ENCODE results near the gene CH25H. TPM values are rescaled to one million over a fixed set of nuclear protein-coding genes. Genes with fewer than 3 reads are reported as not detected.

CH25H gene
- total RNA-seq, 1 experiment from 2014 or later, result 1.0 TPM

DNA sequence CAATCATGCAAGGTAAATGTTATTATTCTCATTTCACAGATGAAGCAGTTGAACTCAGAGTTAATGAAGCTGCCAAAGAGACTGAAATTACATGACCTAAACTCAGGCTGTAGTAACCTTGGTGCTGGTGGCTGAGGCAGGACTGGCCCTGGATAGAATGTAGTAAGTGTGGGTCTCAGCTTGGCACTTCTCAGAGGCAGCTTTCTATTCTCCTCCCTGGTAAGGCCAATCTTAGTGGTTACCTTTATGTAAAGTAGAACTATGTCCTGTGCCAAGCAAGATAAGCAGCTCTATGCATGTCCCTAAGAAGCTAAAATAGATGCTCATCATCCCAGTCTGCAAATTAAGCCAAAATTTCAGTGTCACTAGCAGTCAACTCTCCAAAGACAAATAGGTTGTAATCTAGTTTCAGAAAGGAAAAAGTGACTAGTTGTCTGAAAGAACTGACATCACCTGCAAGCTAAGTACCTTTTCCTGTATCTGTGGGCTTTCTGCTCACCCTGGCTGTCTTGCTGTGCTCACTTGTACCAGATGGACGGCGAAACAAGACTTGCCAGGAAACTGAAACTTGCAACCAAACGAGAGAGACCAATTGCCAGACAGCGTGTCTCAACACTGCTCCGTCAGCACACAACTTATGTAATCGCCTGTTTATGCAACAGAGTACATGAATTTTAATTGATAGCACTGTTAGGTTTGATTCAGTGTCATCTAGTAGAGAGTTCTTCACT is 43.7 kb downstream of the CH25H start:
- Mint-ChIP-seq H3K36me3 (ENCODE audit: insufficient read depth in 1 of 3, low read depth in 3 of 3) (no peaks in the 10 kb centered on the region), H3K27ac (no peak overlapping the region), H3K9me3 (no peaks in the 10 kb centered on the region), H3K4me3 (no peak overlapping the region), H3K27me3 (ENCODE audit: low read depth) (no peaks in the 10 kb centered on the region; the same call in 1 of the 2 replicates), H3K4me1 (no peaks in the 10 kb centered on the region)
- Histone ChIP-seq H3K4me1 (ENCODE audit: insufficient read depth, low read length) (no peaks in the 10 kb centered on the region), H3K23me2 (ENCODE audit: insufficient read length, low read depth, low read length, poor library complexity, severe bottlenecking) (no peaks in the 10 kb centered on the region), H3K27ac (ENCODE audit: insufficient read length, low read depth, low read length) (no peak overlapping the region), H3K4ac (ENCODE audit: low read depth, low read length) (no peak overlapping the region), H3K9me3 (ENCODE audit: control insufficient read depth, low read depth, low read length) (no peaks in the 10 kb centered on the region), H3K27me3 (ENCODE audit: insufficient read depth, low read length) (no peaks in the 10 kb centered on the region), H4K5ac (ENCODE audit: insufficient read length, low read depth, low read length) (no peak overlapping the region), H3K18ac (ENCODE audit: insufficient read length, low read depth, low read length) (no peak overlapping the region), H3K9ac (ENCODE audit: extremely low read depth, insufficient read length, low read length) (no peak overlapping the region), H3K14ac (ENCODE audit: insufficient read depth, low read length) (no peak overlapping the region), H2AK5ac (ENCODE audit: insufficient read length, low read length) (no peak overlapping the region), H3K79me1 (ENCODE audit: insufficient read depth, low read depth, low read length, poor library complexity, severe bottlenecking) (no peaks in the 10 kb centered on the region), H3K23ac (ENCODE audit: insufficient read length, low read depth, low read length) (no peak overlapping the region), H4K91ac (ENCODE audit: insufficient read length, low read depth, low read length) (no peak overlapping the region), H2BK120ac (ENCODE audit: low read depth, low read length, poor library complexity, severe bottlenecking) (no peak overlapping the region), H2BK12ac (ENCODE audit: insufficient read length, low read depth, low read length) (no peak overlapping the region), H2BK5ac (ENCODE audit: insufficient read length, low read length) (no peak overlapping the region), H4K20me1 (ENCODE audit: control insufficient read depth, insufficient read depth, insufficient read length) (no peaks in the 10 kb centered on the region), H3K79me2 (ENCODE audit: insufficient read depth, low read length) (no peaks in the 10 kb centered on the region), H2BK20ac (ENCODE audit: low read depth, low read length, poor library complexity, severe bottlenecking) (no peak overlapping the region), H4K8ac (replicated peaks; ENCODE audit: insufficient read length, low read depth, low read length) (no peak overlapping the region), H2BK15ac (ENCODE audit: low read depth, low read length) (no peak overlapping the region), H3T11ph (ENCODE audit: low read length) (no peak overlapping the region), H3K56ac (ENCODE audit: insufficient read length, low read depth, low read length) (no peak overlapping the region), H3K4me2 (ENCODE audit: insufficient read depth, insufficient read length, low read length) (no peak overlapping the region), H2AFZ (ENCODE audit: low read length) (no peak overlapping the region)
- WGBS (ENCODE audit: extremely low coverage, insufficient read length, low lambda C conversion rate), result no CpG with 5 or more reads among the region's 6 CpGs
- TF ChIP-seq, protein P1, sequence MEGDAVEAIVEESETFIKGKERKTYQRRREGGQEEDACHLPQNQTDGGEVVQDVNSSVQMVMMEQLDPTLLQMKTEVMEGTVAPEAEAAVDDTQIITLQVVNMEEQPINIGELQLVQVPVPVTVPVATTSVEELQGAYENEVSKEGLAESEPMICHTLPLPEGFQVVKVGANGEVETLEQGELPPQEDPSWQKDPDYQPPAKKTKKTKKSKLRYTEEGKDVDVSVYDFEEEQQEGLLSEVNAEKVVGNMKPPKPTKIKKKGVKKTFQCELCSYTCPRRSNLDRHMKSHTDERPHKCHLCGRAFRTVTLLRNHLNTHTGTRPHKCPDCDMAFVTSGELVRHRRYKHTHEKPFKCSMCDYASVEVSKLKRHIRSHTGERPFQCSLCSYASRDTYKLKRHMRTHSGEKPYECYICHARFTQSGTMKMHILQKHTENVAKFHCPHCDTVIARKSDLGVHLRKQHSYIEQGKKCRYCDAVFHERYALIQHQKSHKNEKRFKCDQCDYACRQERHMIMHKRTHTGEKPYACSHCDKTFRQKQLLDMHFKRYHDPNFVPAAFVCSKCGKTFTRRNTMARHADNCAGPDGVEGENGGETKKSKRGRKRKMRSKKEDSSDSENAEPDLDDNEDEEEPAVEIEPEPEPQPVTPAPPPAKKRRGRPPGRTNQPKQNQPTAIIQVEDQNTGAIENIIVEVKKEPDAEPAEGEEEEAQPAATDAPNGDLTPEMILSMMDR (conservative IDR thresholded peaks at IDR 0.05), result no peak
- DNase-seq, result no peak

Measured in H9 (cell line).